ENCODE measurements around the gene CYP27C1. TPM values are rescaled to one million over a fixed set of nuclear protein-coding genes. Genes with fewer than 3 reads are reported as not detected.
A peak's percentile ranks its signal among the peaks of the same experiment; 100 is the strongest.
"Not testable (repeated sequence)": the region's sequence is repeated elsewhere in the genome, so short reads cannot be mapped to it uniquely, and the experiment has no call there.

CYP27C1 gene
- total RNA-seq, 2 experiments from 2014 or later = not detected

DNA sequence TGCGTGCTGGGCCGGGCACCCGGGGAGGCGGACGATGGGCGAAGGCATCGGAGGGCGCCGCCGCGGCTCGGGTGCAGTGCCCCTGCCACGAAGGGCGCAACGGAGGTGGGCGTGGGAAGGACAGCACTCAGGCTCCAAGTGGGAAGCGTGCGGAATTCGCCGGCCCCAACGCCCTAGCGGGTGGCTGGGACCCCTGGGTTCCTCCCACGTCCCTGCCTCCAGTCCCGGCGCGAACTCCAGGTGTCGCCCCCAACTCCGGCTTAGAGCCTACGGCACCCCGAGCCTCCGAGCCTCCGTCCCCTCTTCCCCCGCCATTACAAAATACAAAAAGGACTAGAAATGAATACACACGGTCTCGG lies 1.3 kb downstream of the CYP27C1 start:
- ATAC-seq = no peak
- ChIA-PET CTCF (no interaction called here), POLR2A (no interaction called here)
- Mint-ChIP-seq H3K27me3 (ENCODE audit: low read depth) (peaks cover 61% of the 10 kb centered on the region), H3K4me1 (ENCODE audit: low read depth) (peaks cover 11% of the 10 kb centered on the region), H3K36me3 (ENCODE audit: low read depth) (no peaks in the 10 kb centered on the region), H3K27ac (no peak overlapping the region), H3K4me3 (no peak overlapping the region), H3K9me3 (ENCODE audit: insufficient read depth) (no peaks in the 10 kb centered on the region)
- DNase-seq = no peak

DNA sequence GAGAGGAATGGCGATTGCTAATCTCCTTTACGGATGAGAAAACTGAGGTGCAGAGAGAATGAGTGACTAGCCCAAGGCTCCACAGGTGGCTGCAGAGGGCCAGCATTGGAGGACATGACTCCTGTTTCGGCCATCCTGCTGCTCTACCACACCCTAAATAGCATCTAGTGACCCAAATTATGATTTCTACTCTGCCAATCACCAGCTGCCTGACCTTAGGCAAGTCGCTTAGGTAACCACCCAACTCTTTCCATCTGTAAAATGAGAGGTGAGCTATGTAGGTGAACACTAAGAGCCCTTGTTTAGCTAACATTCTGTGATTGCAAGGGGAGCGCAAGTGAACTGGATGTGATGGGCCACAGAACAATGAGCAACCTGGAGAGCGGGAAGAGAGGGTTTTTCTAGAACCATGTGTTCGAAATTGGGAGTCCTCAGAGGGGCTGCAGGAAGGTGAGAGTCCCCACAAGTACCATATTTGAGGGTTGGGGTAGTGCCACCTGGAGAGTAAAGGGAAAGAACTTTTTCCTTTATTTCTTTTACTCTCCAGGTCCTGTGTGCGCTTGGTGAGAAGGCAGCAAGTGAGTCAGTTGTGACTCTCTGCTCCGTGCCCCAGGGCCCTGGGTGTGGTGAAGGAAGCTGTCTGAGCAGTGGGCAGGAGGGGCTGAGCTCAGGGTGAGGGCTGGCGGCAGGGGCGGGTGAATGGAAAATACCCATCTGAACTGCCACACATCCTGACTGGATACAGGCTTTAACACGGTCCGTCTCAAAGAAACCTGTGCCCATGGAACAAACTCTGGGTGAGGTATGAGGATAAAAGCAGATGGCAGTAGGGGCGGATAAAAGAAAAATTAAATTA lies 2.4 kb downstream of the CYP27C1 start:
- ATAC-seq (no peak), DNase-seq (no peak)
- POLR2A ChIA-PET = no interaction called here
- Mint-ChIP-seq H3K9me3 (ENCODE audit: insufficient read depth) (no peaks in the 10 kb centered on the region), H3K27me3 (ENCODE audit: low read depth) (peaks cover 63% of the 10 kb centered on the region), H3K4me3 (no peak overlapping the region), H3K36me3 (ENCODE audit: low read depth) (no peaks in the 10 kb centered on the region), H3K4me1 (ENCODE audit: low read depth) (peaks cover 11% of the 10 kb centered on the region), H3K27ac (no peak overlapping the region)
- CTCF ChIA-PET = no interaction called here

DNA sequence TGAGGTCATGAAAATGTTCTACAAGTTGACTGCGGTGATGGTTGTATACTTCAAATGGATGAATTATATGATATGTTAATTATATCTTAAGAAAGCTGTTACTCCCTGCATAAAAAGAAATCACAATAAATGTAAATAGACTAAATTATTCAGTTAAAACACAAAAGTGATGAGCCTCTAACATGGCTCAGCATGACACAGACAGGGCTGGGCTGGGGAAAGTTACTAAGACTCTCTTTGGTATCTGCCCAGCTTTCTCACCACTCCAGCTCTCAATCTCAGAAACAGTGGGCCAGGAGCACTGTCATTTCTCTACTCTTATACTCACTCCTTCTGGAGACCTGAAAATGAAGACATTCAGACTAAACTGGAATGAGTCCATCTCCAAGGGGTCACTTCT lies 3.5 kb downstream of the CYP27C1 start:
- H3K27me3 Mint-ChIP-seq (ENCODE audit: low read depth) = peaks cover 71% of the 10 kb centered on the region
- ATAC-seq = no peak

DNA sequence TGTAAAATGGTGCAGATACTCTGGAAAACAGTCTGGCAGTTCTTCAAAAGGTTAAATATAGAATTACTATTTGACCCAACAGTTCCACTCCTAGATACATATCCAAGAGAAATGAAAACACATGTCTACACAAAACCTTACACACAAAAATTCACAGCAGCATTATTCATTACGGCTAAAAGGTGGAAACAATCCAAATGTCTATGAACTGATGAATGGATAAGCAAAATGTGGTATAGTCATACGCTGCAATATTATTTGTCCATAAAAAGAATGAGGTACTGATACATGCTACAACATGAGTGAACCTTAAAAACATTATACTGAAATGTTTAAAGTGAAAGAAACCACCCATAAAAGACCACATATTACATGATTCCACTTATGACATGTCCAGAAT lies 4.0 kb downstream of the CYP27C1 start:
- H3K36me3 Mint-ChIP-seq (ENCODE audit: low read depth) = no peaks in the 10 kb centered on the region
- peaks cover 11% of the 10 kb centered on the region for H3K4me1 Mint-ChIP-seq (ENCODE audit: low read depth)
- ATAC-seq = no peak
- peaks cover 72% of the 10 kb centered on the region for H3K27me3 Mint-ChIP-seq (ENCODE audit: low read depth)
- no peak overlapping the region for H3K27ac Mint-ChIP-seq
- POLR2A ChIA-PET = no interaction called here
- DNase-seq = no peak
- no peaks in the 10 kb centered on the region for H3K9me3 Mint-ChIP-seq (ENCODE audit: insufficient read depth)
- H3K4me3 Mint-ChIP-seq = no peak overlapping the region
- CTCF ChIA-PET = no interaction called here

More for the DNA sequence above, 3.5 kb downstream of the CYP27C1 start:
- ChIA-PET POLR2A (no interaction called here), CTCF (no interaction called here)
- H3K27ac Mint-ChIP-seq = no peak overlapping the region
- peaks cover 11% of the 10 kb centered on the region for H3K4me1 Mint-ChIP-seq (ENCODE audit: low read depth)
- H3K36me3 Mint-ChIP-seq (ENCODE audit: low read depth) = no peaks in the 10 kb centered on the region
- no peak overlapping the region for H3K4me3 Mint-ChIP-seq
- H3K9me3 Mint-ChIP-seq (ENCODE audit: insufficient read depth) = no peaks in the 10 kb centered on the region
- no peak for DNase-seq

DNA sequence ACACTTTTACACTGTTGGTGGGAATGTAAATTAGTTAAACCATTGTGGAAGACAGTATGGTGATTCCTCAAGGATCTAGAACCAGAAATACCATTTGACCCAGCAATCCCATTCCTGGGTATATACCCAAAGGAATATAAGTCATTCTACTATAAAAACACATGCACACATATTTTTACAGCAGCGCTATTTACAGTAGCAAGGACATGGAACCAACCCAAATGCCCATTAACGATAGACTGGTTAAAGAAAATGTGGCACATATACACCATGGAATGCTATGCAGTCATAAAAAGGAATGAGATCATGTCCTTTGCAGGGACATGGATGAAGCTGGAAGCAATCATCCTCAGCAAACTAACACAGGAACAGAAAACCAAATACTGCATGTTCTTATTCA lies 5.9 kb downstream of the CYP27C1 start:
- H3K27me3 Mint-ChIP-seq (ENCODE audit: low read depth) = peaks cover 78% of the 10 kb centered on the region
- H3K36me3 Mint-ChIP-seq (ENCODE audit: low read depth); POLR2A ChIA-PET: not testable (repeated sequence)

DNA sequence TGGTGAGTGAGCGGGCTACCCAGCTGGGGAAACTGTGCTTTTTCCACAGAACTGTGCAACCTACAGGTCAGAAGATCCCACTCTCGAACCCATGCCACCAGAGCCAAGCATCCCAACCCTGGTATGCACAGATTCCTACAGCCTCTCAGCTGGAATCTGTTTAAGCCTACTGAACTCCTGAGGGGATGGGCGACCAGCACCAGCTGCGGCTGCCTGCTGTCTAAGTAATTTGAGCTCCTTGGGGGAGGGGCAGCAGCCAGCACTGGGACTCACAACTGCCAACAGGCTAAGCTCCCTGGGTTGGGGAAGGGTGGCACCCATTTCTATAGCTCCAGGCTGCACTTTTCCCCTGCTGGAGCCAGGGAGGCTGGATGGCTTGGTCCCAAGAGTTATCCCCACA lies 11.8 kb downstream of the CYP27C1 start:
- ChIA-PET POLR2A (no interaction called here), CTCF (interaction anchor here (0.6 kb wide), 1 partner anchor 11 kb away, joined by 3 read pairs; no protein-coding TSS in a partner anchor)
- Mint-ChIP-seq H3K9me3 (ENCODE audit: insufficient read depth) (no peaks in the 10 kb centered on the region), H3K36me3 (ENCODE audit: low read depth) (no peaks in the 10 kb centered on the region), H3K4me1 (ENCODE audit: low read depth) (no peaks in the 10 kb centered on the region), H3K27me3 (ENCODE audit: low read depth) (peaks cover 41% of the 10 kb centered on the region), H3K27ac (no peak overlapping the region), H3K4me3 (no peak overlapping the region)
- ATAC-seq = no peak
- no peak for DNase-seq

More for the DNA sequence above, 5.9 kb downstream of the CYP27C1 start:
- DNase-seq; CTCF ChIA-PET; H3K9me3 Mint-ChIP-seq (ENCODE audit: insufficient read depth); H3K4me3 Mint-ChIP-seq; ATAC-seq; H3K27ac Mint-ChIP-seq; H3K4me1 Mint-ChIP-seq (ENCODE audit: low read depth): not testable (repeated sequence)

DNA sequence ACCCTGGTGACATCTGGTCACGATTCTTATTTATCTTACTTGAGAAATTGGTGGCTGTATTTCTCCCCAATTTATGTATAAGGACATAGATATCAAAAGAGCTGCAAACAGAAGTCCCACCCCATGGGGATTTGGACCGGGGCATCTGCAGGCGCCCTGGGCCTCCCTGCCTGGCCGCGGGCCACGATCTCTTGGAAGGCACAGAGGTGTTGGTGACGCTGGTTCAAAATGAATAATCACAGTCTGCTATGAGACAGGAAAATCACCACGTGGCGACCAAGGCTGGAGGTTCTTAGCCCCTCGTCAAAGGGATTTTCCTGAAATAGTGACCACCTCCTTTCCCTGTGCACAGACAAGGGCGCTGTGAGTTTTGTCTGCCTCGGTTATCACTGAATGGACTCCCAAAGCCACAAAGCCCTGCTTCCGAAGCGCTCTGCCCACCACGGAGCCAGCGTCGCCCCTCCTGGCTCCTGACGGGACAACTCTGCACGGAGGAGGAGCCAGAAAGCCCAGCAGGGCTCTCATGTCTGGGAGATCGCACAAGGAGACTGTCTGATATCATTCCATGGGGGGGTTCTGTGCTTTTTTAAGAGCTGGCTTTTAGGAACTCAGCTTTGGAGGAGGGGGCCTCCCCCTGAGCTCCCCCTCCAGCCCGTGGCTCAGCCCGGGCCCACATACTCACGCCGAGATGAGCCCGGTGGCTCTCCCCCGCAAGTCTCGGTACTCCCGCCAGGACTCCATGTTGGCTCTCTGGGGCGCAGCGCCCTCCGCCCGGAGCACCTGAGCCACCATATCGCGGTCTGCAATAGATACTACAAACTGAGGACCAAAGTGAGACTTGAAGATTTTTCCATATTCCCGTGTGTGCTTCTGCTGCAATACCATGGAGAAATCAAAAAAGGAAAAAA lies 14.6 kb downstream of the CYP27C1 start:
- H3K9me3 Mint-ChIP-seq (ENCODE audit: insufficient read depth) = no peaks in the 10 kb centered on the region
- H3K4me1 Mint-ChIP-seq (ENCODE audit: low read depth) = no peaks in the 10 kb centered on the region
- ChIA-PET POLR2A (no interaction called here), CTCF (interaction anchor here (0.6 kb wide), 1 partner anchor 274 kb away, joined by 4 read pairs; no protein-coding TSS in a partner anchor)
- H3K36me3 Mint-ChIP-seq (ENCODE audit: low read depth) = no peaks in the 10 kb centered on the region
- peaks cover 20% of the 10 kb centered on the region for H3K27me3 Mint-ChIP-seq (ENCODE audit: low read depth)
- H3K4me3 Mint-ChIP-seq = no peak overlapping the region
- ATAC-seq (no peak), DNase-seq (no peak)
- H3K27ac Mint-ChIP-seq = no peak overlapping the region

DNA sequence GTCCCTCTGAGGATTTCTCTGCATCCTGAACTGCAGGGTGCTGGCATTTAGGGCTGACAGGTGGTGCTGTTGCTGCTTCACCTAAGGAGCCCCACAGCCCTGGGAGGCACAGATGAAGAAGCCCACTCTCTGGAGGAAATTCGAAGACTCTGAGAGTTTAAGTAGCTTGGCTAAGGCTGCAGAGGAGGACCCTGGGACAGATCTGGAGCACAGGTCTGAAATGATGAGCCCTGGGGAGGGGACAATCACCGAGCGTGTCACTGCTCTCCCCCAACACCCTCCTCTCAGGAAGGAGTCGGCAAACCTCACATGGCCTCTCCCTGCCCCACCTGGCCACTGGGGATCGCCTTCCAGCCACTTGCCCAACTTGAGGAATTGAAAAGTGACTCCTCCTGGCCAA lies 18.6 kb downstream of the CYP27C1 start:
- DNase-seq = no peak
- Mint-ChIP-seq H3K36me3 (ENCODE audit: low read depth) (no peaks in the 10 kb centered on the region), H3K27ac (no peak overlapping the region), H3K27me3 (ENCODE audit: low read depth) (no peaks in the 10 kb centered on the region), H3K4me1 (ENCODE audit: low read depth) (peaks cover 4% of the 10 kb centered on the region), H3K9me3 (ENCODE audit: insufficient read depth) (no peaks in the 10 kb centered on the region), H3K4me3 (no peak overlapping the region)
- POLR2A ChIA-PET = no interaction called here
- CTCF ChIA-PET = no interaction called here
- no peak for ATAC-seq

DNA sequence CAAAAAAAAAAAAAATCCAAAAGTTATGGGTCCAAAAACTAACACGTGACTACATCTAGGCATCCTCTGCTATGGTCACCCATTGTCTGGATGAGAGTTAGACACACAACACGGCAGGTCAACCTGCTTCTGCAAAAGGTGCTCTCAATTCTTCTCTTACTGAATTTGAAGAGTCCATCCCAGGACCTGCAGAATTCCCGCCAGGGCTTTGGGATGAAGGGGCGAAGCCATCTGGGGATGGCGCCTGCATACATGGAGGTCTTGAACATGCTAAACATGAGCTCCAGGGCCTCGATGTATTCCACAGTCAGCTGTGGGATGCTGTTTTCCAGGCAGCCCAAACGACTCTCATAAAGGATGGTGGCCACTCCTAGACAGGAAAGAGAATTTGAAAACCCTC lies 19.1 kb downstream of the CYP27C1 start:
- ATAC-seq (no peak), DNase-seq (no peak)
- ChIA-PET POLR2A (no interaction called here), CTCF (no interaction called here)
- Mint-ChIP-seq H3K27ac (no peak overlapping the region), H3K9me3 (ENCODE audit: insufficient read depth) (no peaks in the 10 kb centered on the region), H3K4me1 (ENCODE audit: low read depth) (peaks cover 4% of the 10 kb centered on the region), H3K27me3 (ENCODE audit: low read depth) (no peaks in the 10 kb centered on the region), H3K36me3 (ENCODE audit: low read depth) (no peaks in the 10 kb centered on the region), H3K4me3 (no peak overlapping the region)

DNA sequence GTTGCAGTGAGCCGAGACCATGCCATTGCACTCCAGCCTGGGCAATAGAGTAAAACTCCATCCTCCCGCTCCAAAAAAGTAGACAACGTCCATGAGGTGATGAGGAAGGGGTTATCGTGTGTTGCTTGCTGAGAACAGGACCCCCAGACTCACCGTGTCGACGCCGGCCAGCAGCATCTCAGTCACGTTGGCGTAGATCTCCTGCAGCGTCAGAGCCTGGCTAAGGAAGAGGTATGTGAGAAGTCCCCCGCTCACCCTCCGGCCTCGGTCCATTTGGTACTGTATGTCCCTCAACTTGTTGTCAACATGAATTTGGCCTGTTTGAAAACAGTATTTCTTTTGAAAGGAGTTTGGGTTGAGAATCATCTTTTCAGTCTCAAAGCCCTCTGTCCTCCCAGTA lies 20.9 kb downstream of the CYP27C1 start:
- ATAC-seq (no peak), DNase-seq (no peak)
- Mint-ChIP-seq H3K4me3 (no peak overlapping the region), H3K9me3 (ENCODE audit: insufficient read depth) (no peaks in the 10 kb centered on the region), H3K36me3 (ENCODE audit: low read depth) (no peaks in the 10 kb centered on the region), H3K4me1 (ENCODE audit: low read depth) (peaks cover 4% of the 10 kb centered on the region), H3K27me3 (ENCODE audit: low read depth) (no peaks in the 10 kb centered on the region), H3K27ac (no peak overlapping the region)
- ChIA-PET CTCF (interaction anchor here (1.1 kb wide), 1 partner anchor 280 kb away, joined by 4 read pairs; no protein-coding TSS in a partner anchor), POLR2A (no interaction called here)

DNA sequence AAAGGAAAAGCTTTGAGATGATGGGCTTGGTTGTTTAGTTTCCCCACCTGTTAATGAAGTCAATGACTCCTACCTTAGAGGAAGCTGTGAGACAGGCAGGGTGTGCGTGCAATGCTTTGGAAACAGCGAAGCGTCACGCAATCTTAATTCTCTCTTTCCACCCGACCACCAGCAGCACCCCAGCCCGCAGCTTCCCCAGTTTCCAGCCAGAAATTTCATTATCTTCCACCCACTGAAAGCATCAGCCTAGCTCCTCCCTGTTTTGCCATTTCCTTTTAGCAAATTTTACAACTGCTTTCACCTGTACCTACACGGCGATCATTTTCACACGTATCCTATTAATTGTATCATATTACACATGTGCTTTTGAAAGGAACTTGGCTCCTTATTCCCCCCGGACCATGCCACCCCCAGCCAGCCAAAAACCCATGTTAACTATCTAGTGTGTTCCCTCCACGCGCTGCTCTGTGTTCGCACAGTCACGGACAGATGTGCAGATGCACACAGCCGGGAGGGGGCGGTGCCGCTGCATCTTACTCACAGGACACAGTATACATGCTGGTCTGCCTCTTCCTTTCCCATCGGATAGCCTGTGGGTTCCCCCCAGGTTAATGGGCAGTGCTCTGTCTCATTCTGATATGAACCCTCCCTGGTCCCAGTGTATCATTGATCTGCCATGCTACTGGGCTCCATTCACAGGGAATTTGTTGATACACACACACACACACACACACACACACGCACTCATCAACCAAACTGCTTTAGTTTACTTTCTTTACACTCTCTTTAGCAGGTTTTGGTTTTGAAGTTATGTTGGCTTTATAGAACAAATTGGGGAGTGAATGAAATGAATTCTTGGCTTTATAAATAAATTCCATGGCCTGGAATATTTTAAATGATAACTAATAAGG lies 22.4 kb downstream of the CYP27C1 start:
- Mint-ChIP-seq H3K27me3 (ENCODE audit: low read depth) (no peaks in the 10 kb centered on the region), H3K9me3 (ENCODE audit: insufficient read depth) (no peaks in the 10 kb centered on the region), H3K4me1 (ENCODE audit: low read depth) (peaks cover 4% of the 10 kb centered on the region), H3K27ac (no peak overlapping the region), H3K36me3 (ENCODE audit: low read depth) (no peaks in the 10 kb centered on the region), H3K4me3 (peak overlapping the region; percentile 67)
- DNase-seq = peak; percentile 72
- CTCF ChIA-PET = interaction anchor here (0.5 to 2.2 kb wide), 21 partner anchors 9 to 507 kb away, joined by 3 to 27 read pairs (median 4); partner anchors contain the start of gene ERCC3
- peak; percentile 95 for ATAC-seq
- POLR2A ChIA-PET = no interaction called here

All from activated CD8-positive, alpha-beta T cell treated with anti-CD3 and anti-CD28 coated beads, Interleukin-2, amount 10 ng/mL, durations not matched to agents 7 days and 5 days (primary cell).